Measurements from ENCODE around the gene EPDR1. TPM values are rescaled to one million over a fixed set of nuclear protein-coding genes. Genes with fewer than 3 reads are reported as not detected.

The EPDR1 gene
- total and polyA plus RNA-seq, 2 donors (not counting 1 experiment from before 2014, with no cell fraction given): 21.5 to 59.6 TPM

GRCh38 chr7:37988721-37989650, 68.5 kb downstream of the EPDR1 start:
- no peak for DNase-seq (ENCODE audit: low read depth in 2 of 2)
- H3K4me3 ChIP-seq (replicated peaks in 1 of 4; ENCODE audit: control extremely low read depth in 1 of 4, insufficient read depth in 1 of 4, low read depth in 3 of 4, low read length in 4 of 4): no peak overlapping the region
- H3K4me1 ChIP-seq (ENCODE audit: control insufficient read depth, extremely low read depth, insufficient read depth, low read length): no peaks in the 10 kb centered on the region
- no peaks in the 10 kb centered on the region for H3K27me3 ChIP-seq (ENCODE audit: control insufficient read depth, insufficient read depth, low read length)
- no peak overlapping the region for H3K9ac ChIP-seq (ENCODE audit: insufficient read depth, low read length)
- no peak overlapping the region for H2AFZ ChIP-seq (ENCODE audit: low read length)
- no peaks in the 10 kb centered on the region for H4K20me1 ChIP-seq (ENCODE audit: control insufficient read depth, extremely low read depth, insufficient read depth, low read length)
- no peak overlapping the region for H3K27ac ChIP-seq (ENCODE audit: insufficient read depth, low read length)
- no peak for TF ChIP-seq CTCF (conservative IDR thresholded peaks at IDR 0.05 in 1 of 2, IDR thresholded peaks at IDR 0.05 in 1 of 2; ENCODE audit: low read depth in 1 of 2, low read length in 2 of 2)
- no peak for TF ChIP-seq EZH2 (IDR thresholded peaks at IDR 0.05; ENCODE audit: low read length, missing control alignments)
- no peaks in the 10 kb centered on the region for H3K79me2 ChIP-seq (ENCODE audit: control insufficient read depth, insufficient read depth, low read length)
- H3K9me3 ChIP-seq (ENCODE audit: control insufficient read depth, insufficient read depth, low read depth, low read length): no peaks in the 10 kb centered on the region
- H3K36me3 ChIP-seq (ENCODE audit: control insufficient read depth, insufficient read depth, low read length): no peaks in the 10 kb centered on the region
- H3K4me2 ChIP-seq (ENCODE audit: extremely low read depth, insufficient read depth, low read length): no peak overlapping the region

GRCh38 chr7:37990337-37990736, 69.9 kb downstream of the EPDR1 start:
- Histone ChIP-seq H3K79me2 (ENCODE audit: control insufficient read depth, insufficient read depth, low read length) (no peaks in the 10 kb centered on the region), H3K9me3 (ENCODE audit: control insufficient read depth, insufficient read depth, low read depth, low read length) (no peaks in the 10 kb centered on the region), H2AFZ (ENCODE audit: low read length) (no peak overlapping the region), H3K4me1 (ENCODE audit: control insufficient read depth, extremely low read depth, insufficient read depth, low read length) (no peaks in the 10 kb centered on the region), H3K9ac (ENCODE audit: insufficient read depth, low read length) (no peak overlapping the region), H3K4me2 (ENCODE audit: extremely low read depth, insufficient read depth, low read length) (no peak overlapping the region), H3K27ac (ENCODE audit: insufficient read depth, low read length) (no peak overlapping the region), H3K27me3 (ENCODE audit: control insufficient read depth, insufficient read depth, low read length) (no peaks in the 10 kb centered on the region), H3K36me3 (ENCODE audit: control insufficient read depth, insufficient read depth, low read length) (no peaks in the 10 kb centered on the region), H4K20me1 (ENCODE audit: control insufficient read depth, extremely low read depth, insufficient read depth, low read length) (no peaks in the 10 kb centered on the region), H3K4me3 (replicated peaks in 1 of 4; ENCODE audit: control extremely low read depth in 1 of 4, insufficient read depth in 1 of 4, low read depth in 3 of 4, low read length in 4 of 4) (no peak overlapping the region)
- TF ChIP-seq EZH2 (IDR thresholded peaks at IDR 0.05; ENCODE audit: low read length, missing control alignments): no peak
- no peak for TF ChIP-seq CTCF (conservative IDR thresholded peaks at IDR 0.05 in 1 of 2, IDR thresholded peaks at IDR 0.05 in 1 of 2; ENCODE audit: low read depth in 1 of 2, low read length in 2 of 2)
- DNase-seq (ENCODE audit: low read depth in 2 of 2): no peak

- H3K9ac ChIP-seq (ENCODE audit: insufficient read depth, low read length): no peak overlapping the region
- H3K4me2 ChIP-seq (ENCODE audit: extremely low read depth, insufficient read depth, low read length): no peak overlapping the region
- no peak overlapping the region for H3K27ac ChIP-seq (ENCODE audit: insufficient read depth, low read length)
- TF ChIP-seq EZH2 (IDR thresholded peaks at IDR 0.05; ENCODE audit: low read length, missing control alignments) (no peak), CTCF (conservative IDR thresholded peaks at IDR 0.05 in 1 of 2, IDR thresholded peaks at IDR 0.05 in 1 of 2; ENCODE audit: low read depth in 1 of 2, low read length in 2 of 2) (no peak)
- no peaks in the 10 kb centered on the region for H4K20me1 ChIP-seq (ENCODE audit: control insufficient read depth, extremely low read depth, insufficient read depth, low read length)
- H3K79me2 ChIP-seq (ENCODE audit: control insufficient read depth, insufficient read depth, low read length): no peaks in the 10 kb centered on the region
- no peaks in the 10 kb centered on the region for H3K9me3 ChIP-seq (ENCODE audit: control insufficient read depth, insufficient read depth, low read depth, low read length)
- H2AFZ ChIP-seq (ENCODE audit: low read length): no peak overlapping the region
- no peaks in the 10 kb centered on the region for H3K4me1 ChIP-seq (ENCODE audit: control insufficient read depth, extremely low read depth, insufficient read depth, low read length)
- no peak for DNase-seq (ENCODE audit: low read depth in 2 of 2)
- H3K27me3 ChIP-seq (ENCODE audit: control insufficient read depth, insufficient read depth, low read length): no peaks in the 10 kb centered on the region
- H3K4me3 ChIP-seq (replicated peaks in 1 of 4; ENCODE audit: control extremely low read depth in 1 of 4, insufficient read depth in 1 of 4, low read depth in 3 of 4, low read length in 4 of 4): no peak overlapping the region
- H3K36me3 ChIP-seq (ENCODE audit: control insufficient read depth, insufficient read depth, low read length): no peaks in the 10 kb centered on the region
Observed at GRCh38 chr7:37993060-37993501, 72.6 kb downstream of the EPDR1 start.
